SKM-1 (cell line): Measurements from ENCODE around the gene PTPRN2.
"Not testable (repeated sequence)": the region's sequence is repeated elsewhere in the genome, so short reads cannot be mapped to it uniquely, and the experiment has no call there.

Experiments
- DNase-seq: peaks from one replicate; lab custom pipeline; 2025; ENCODE audit not compliant: unreplicated experiment; lab: John Stamatoyannopoulos, UW

Gene PTPRN2

DNA sequence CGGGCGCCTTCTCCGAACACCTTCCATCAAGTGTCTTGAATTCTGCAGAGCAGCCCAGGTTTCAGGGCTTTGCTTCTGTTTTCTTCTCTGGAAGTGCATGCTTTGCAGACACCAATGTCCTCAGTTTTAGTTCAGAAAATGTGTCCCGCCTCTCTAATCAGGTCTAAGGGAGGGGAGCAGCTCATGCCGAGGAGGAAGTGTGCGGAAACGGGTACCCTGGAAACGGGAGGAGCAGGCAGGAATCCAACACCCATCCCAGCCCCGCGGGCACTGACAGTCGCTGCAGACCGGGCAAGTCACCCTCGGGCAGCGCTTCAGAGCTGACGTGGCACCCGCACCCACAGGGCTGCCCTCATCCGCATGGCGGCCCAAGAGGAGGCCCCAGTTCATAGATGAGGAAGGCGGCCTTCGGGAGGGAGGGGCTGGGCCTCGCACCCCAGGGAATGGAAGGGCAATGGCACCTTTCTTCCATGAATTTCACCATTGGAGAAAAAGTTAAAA is 912.1 kb downstream of the PTPRN2 start:
- DNase-seq, result no peak

DNA sequence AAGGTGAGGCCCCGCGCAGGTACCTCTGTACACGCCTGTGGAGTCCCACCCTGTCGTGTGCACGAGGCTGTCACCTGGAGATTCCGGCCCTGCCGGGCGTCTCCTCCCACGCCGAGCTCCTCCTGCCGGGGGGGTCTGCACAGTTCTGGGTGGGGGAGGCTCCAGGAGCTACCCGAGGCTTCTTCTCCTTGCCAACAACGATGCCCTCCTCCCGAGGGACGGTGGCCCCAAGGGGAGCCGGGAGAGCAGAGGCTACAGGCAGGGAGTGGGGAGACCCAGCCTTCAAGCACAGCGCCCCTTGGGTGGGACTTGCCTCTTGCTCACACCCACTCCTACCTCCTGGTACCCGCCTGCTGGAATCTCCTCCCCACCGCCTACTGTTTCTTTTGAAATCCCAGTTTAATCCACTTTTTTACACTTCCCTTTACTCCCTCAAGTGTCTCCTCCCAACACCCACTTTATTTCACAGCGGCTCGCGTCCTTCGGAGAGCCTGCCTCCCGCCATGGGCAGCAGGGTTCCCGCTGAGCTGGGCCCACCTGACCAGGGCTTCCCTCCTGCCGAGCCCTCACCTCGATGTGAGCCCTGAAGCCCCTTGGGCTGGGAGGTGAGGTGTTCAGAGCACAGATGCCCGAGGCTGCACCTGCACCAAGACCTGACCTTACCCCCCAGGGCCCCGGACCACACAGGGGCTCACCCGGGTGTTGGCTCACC is 912.8 kb downstream of the PTPRN2 start:
- no peak for DNase-seq

DNA sequence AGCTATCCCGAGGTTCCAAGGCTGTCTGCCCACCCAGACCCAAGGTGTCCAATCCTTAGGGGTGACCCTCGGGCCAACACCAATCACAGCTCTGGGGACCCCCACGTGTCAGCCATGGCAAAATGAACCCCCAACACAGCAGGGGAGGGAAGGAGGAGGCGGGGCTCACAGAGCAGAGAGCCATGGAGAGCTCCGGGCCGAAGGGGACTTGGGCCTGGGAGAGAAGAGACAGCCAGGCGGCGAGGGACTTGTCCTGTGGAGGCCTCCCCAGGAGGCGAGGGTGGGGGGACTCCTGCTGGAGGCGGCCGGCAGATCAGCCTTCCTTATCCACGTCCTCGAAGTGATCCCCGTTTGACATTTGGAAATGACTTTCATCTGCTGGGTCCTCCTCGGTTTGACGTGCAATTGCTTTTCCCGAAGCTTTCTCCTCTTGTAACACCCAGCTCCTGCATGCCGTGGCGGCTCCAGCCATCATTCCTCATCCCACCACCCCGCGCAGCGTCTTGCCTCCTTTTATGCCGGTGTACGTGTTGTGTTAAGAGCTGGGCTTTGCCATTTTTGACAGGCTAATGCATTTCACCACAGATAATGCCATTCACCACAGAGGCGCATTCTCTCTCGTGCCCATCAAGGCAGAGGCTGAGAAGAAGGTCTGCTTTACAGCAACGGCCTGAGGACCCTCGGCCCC is 913.5 kb downstream of the PTPRN2 start:
- no peak for DNase-seq

DNA sequence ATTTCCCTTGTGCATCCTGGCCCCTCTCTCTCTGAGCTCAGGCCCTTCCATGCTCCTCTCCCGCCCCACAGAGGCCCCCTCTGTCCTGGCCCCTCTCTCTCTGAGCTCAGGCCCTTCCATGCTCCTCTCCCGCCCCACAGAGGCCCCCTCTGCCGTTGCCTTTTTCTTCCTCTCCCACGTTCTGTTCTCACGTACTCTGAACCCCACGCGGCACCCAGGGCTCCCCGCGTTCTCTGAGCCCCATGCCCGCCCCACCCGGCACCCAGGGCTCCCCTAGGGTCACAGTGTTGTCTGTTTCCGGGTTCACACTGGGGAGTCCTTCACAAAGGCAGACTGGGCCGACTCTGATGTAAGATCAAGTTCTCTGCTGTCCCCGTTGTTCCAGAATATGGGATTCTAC is 914.0 kb downstream of the PTPRN2 start:
- no peak for DNase-seq

DNA sequence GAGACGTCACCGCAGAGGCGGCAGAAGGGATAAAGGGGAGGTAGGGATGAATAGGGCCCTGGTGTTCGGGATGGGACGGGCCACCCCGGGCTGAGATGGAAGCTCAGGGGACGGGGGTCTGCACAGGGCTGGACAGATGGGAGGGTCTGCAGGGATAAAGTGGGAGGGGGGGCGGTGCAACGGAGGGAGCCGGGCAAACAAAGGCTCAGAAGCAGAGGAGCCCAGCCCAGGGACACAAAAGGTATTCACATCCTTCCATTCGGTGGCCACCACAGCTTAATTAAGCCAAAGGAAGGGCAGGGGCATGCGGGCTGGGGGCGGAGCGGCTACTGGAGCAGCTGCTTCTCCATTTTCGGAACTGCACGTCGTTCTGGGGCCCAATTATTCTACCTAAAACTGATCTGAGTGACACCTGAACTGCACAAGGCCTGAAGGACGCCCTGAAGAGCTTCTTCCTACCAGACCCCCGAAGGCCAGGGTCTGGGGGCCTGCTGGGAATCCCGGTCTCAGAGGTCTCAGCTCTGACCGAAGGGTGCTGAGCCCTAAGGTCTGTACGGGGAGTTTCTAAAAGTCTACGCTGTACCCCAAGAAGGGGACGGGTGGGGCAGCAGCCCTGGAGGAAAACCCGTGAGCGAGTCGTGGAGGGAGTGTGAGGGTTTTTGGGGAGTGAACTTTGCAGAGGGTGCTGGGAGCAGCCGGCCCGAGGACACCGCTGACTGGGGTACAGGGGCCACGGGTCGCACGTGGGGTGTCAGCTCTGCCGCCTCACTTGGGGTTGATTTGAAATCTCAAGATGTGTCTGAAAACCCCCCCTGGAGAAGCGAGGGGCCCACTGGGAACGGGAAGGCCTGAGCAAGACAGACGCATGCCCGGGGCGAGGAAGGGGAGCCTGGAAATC is 916.0 kb downstream of the PTPRN2 start:
- DNase-seq, result no peak

DNA sequence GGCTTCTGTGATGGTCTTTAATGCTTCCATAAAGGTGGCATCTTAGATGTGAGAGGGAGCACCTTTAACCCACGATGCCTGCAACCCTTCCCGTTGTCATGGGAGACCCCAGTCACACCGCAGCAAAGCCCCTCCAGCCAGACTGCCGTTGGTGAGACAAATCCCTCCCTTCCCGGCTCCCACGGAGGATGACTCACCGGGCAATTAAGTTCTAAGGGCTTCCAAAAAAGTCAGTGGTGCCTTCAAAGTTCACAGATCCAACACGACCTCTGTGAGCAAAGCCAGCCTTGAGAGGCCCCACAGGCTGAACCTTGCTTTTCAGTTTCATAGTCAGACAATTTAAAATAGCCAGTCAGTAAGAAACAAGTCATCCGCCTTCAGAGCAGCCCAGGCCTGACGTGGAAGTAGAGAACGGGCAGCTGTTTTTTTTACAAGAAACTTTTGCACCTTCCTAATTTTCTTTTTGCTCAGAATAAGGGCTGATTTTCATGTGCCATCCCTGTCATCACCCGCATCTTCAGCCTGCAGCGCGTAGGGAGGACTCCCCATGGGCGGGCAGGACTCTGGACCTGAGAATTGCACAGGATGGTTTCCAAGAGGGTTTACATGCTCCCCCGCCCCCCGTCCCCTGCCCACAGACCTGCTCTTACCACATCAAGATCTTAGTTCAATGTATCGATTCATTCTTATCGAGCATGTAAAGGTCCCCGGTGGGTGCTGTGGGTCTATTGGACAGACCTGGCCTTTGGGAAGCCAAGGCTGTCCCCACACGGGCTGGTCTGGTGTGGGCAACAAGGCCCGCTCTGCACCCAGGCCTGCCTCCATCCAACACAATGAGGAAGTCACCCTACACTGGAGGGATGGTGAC is 916.9 kb downstream of the PTPRN2 start:
- no peak for DNase-seq

DNA sequence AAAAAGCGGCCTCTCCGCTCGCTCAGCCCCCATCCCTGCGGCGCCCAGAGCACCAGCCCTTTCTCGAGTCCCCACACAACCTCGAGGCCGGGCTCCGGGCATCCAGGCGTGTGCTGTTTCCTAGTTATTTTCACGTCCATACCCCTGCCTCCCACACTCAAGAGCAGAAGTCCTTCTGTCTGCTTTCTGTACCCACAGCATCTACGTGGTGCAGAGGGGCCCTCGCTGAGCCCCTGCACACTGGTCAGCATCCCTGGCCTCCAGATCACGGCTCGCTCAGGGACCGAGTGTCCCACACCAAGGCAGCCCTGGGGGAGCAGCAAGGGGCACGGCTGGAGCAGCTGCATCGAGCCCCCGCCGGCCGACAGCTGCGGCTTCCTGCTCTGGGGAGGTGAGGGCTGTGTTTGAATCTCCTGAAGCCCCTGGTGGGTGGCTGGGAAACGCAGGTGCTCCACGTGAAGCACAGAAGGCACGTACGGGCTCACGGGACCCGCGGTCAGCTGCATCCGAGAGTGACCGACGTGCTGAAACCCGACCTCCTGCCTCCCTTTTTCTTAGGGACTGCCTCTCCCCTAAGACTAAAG is 917.8 kb downstream of the PTPRN2 start:
- DNase-seq, result no peak

DNA sequence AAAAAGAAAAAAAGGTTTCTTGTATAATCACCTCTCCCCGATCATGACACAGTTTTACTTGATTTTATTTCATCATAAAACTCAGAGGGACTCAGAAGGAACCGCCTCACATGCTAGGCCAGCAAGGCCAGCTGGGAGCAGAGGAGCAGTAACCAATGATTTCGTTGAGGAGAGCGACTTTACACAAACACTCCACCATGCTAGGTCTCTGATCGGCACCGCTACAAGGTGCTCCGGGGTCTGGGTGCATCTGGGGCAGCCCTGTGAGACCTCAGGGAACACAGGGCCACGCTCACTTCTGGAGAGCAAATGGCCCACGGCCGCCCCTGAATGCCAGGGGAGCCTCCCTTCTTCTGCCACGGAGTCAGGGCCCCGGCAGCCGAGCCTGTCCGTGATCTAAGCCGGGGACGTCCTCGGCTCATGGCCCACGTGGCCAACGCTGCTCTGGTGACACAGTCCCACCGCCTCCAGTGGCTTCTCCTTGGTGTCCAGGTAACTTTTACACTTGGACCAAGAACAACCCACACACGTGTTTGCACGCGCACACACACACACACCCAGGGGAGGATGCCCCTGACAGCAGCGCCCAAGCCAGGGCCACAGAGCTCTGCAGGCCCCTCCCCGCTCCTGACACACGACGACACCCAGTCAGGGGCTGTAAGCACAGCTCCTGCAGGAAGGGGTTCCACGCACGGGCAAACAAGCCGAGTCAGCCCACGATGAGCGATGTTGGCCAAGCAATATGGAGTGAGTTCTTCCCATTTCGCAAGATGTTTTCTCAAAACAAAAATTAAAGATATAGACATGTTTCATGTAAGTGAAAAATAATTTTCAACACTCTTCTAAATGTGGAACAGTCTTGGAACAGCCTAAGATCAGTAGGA is 918.5 kb downstream of the PTPRN2 start:
- no peak for DNase-seq

DNA sequence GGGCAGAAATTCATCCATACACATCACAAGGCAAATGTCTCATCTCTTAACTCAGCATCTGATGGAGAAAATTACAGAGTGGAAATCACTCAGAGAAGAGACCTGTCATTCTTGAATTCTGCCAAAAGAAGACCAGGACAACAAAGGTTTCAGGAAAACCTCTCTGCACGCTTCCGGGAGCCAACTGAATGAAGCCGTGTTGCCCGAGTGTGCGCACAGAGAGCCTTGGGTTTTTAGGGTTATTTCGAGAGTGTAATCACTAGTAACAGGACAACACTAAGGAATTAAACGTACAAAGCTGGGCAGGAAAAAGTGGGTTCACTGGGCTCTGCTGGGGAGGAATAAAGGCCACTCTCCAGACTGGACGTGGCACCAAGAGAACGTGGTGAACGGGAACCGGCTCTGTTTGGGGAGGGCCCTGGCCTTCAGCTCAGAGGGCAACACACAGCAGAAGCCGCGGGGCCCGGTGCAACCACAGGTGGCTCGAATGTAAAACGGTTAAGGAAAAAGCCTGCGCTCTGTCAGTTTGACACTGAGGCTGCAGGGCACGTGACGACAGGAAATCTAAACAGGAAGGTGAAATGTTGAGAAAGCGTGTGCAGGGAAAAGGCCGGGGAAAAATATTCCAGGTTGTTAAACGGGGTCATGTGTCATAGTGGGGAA is 919.3 kb downstream of the PTPRN2 start:
- DNase-seq, result no peak

DNA sequence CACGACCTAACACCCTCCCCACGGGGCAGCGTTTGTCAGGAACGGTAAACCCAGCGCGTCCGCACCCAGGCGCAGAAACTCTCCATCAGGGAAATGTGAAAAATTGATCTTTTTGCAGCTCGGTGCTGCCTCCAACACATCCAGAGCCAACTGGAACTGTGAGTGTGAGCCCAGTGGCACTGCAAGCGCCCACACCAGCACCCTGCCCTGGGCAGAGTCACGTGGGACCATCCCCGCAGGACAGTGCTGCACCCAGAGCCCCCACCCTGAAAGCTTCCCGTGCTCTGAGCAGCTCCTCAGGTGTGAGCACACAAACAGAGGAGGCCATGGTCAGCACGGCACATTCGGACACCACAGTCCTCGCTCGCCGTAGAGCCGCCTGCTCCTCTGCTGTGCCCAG is 919.9 kb downstream of the PTPRN2 start:
- no peak for DNase-seq

DNA sequence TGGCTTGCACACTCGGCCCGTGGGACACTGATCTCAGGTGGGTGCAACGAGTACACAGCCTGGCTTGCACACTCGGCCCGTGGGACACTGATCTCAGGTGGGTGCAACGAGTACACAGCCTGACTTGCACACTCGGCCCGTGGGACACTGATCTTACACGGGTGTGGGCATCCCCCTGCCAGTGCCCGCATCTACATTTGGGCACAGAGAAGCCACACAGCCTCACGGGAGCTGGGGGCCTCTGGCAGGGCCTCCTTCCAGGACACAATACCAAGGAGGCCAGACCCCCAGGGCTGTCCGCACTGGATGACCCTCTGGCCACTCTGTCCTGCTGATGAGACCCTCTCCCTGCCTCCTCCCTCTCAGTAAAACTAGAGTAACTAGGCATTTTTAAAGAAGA is 920.4 kb downstream of the PTPRN2 start:
- DNase-seq, result no peak

DNA sequence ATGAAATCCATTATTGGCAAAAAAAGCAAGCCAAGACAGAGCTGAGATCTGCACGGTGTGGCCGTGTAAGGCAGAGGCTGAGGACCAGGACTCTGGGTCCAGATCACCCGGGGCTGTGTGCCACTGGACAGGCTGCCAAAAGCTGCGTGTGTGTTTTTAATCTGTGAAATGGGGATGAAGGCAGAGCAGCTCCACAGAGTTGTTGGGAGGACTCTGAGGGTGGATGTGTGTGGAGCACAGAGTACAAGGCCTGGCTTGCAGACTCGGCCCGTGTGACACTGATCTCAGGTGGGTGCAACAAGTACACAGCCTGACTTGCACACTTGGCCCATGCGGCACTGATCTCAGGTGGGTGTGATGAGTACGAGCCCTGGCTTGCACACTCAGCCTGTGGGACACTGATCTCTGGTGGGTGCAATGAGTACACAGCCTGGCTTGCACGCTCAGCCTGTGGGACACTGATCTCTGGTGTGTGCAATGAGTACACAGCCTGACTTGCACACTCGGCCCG is 921.0 kb downstream of the PTPRN2 start:
- no peak for DNase-seq

DNA sequence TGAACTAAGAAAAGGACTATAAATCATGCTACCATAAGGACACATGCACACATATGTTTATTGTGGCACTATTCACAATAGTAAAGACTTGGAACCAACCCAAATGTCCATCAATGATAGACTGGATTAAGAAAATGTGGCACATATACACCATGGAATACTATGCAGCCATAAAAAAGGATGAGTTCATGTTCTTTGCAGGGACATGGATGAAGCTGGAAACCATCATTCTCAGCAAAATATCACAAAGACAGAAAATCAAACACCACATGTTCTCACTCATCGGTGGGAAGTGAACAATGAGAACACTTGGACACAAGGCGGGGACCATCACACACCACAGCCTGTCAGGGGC is 922.0 kb downstream of the PTPRN2 start:
- not testable (repeated sequence) for DNase-seq

DNA sequence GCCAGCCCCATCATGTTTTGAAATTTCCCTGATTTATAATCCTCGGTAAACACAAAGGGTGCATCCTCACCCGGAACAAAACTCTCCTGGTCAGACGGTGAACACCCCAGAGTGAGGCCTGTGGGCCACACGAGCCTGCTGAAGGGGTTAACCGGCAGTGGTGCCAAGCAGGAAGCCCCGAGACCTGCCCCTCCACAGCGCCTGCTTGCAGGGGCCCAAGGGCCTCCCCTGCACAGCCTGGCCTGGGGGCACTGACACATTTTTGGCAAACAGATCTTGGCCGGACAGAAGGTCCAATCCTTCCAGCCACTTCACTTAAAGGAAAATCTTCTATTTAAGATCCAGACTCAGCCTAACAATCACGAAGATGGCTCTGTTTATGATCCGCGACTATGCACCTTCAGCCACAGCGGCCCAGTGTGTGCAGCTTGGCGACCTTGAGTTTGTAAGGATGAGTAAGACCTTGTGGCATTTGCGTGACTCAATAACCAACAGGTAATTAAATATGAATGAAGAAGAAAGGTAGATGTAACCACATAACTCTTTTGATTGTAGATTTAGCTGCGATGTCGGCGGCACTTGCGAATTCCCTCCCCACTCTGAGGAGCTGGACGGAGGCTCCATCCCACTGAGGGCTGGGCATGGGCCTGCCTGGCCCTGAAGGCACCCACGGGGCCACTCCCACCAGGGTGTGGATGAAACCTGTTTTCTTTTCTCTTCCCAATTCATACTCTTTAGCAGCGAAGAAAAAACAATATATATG is 922.6 kb downstream of the PTPRN2 start:
- DNase-seq, result no peak

DNA sequence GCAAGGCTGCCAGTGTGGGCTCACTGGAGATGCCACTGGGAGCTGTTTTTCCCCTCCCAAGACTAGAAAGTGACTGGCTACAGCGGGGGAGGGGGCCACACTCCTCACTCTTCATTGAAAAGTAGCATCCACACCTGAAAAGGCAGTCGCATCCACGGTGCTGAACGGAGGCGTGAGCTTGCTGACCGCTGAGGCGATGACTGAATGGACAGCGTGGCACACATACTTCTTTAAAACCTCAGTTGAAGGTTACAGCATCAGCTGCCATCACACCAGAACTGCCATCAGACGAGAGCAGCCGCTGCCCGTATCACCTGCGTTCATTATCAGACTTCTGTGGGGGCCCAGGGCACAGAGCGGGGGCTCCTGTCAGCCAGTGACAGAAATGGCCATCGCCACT is 923.6 kb downstream of the PTPRN2 start:
- no peak for DNase-seq

DNA sequence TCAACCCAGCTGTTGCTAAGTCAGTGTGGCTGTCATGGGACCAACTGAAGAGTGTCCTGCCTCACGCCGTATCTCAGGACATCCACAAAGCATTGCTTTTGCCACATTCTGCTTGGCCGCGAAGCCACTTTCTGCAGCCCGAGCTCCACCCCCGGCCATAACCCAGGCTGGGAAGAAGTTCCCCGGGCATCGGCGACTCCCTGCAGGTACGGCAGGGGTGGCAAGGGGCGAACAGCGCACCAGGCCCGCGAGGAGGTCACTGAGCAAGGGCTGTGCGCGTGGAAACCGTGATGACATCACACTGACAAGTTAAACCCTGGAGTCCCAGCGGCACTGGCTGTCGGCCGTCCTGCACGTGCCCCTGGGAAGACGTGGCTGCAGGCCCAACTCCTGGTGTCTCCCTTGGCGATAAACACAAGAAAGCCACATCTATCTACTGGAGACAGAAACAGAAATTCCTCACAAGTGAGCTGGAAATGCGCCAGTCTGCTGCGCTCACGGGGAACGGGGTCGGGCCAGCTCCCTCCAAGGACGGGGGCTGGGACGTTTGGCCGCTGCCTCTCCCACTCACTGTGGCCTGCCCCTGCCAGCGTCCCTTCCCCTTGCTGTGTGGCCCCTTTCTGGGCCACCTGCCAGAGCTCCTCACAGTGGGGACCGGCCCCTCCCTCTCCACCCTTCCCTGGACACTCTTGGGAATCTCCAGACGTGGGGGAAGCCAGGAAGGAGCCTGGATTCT is 924.5 kb downstream of the PTPRN2 start:
- DNase-seq, result no peak

DNA sequence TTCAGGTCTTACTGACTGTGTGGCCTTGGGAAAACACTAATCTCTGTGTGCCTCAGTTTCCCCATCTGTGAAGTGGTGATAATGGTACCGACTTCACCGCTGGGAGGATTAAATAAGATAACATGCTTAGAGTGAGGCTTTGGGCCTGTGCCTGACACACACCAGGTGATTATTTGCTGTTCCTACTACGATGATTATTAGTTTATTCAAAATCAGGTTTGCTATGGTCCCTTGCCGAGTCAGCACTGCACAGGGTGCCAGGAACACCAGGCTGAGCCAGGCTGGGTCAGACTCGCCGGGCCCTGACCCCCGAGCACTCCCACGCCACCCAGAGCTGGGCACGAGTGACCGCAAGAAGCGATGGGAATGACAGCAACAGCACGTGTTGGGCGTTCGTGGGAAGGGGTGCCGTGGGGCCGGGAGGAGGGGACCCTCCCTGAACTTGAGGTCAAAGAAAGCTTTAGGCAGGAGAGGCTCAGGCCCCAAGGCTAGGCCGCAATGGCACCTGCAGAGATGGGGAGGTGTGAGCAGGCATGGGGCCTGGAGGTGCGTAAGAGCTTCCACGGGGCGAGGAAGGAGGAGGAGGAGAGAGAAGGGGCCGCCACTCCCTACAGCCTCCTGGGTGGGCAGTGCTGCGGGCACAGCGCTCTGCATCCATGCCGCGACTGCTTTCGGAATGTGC is 925.4 kb downstream of the PTPRN2 start:
- no peak for DNase-seq
